ENCODE results near the gene ETS1.
"Not testable (repeated sequence)": the region's sequence is repeated elsewhere in the genome, so short reads cannot be mapped to it uniquely, and the experiment has no call there.

Gene ETS1

GRCh38 chr11:128458321-128458720 is 129.0 kb downstream of the ETS1 start:
- DNase-seq: no peak

- no peak for DNase-seq
Measured at GRCh38 chr11:128457874-128458273, 129.5 kb downstream of the ETS1 start.

GRCh38 chr11:128456566-128457268 is 130.6 kb downstream of the ETS1 start:
- DNase-seq: no peak

GRCh38 chr11:128455766-128456165 is 131.6 kb downstream of the ETS1 start:
- DNase-seq: no peak

- no peak for DNase-seq
Measured at GRCh38 chr11:128453444-128454336, 133.7 kb downstream of the ETS1 start.

- DNase-seq: no peak
Measured at GRCh38 chr11:128451652-128452470, 135.5 kb downstream of the ETS1 start.

GRCh38 chr11:128450882-128451651 is 136.3 kb downstream of the ETS1 start:
- DNase-seq: no peak

GRCh38 chr11:128450425-128450824 is 136.9 kb downstream of the ETS1 start:
- DNase-seq: not testable (repeated sequence)

- no peak for DNase-seq
Measured at GRCh38 chr11:128448981-128449713, 138.2 kb downstream of the ETS1 start.

GRCh38 chr11:128448200-128448886 is 139.0 kb downstream of the ETS1 start:
- no peak for DNase-seq

- DNase-seq: no peak
Measured at GRCh38 chr11:128447233-128447632, 140.1 kb downstream of the ETS1 start.

GRCh38 chr11:128445921-128446320 is 141.4 kb downstream of the ETS1 start:
- DNase-seq: not testable (repeated sequence)

GRCh38 chr11:128437136-128437535 is 150.2 kb downstream of the ETS1 start:
- DNase-seq: no peak

- no peak for DNase-seq
Measured at GRCh38 chr11:128434818-128435217, 152.5 kb downstream of the ETS1 start.

- no peak for DNase-seq
Measured at GRCh38 chr11:128434411-128434810, 152.9 kb downstream of the ETS1 start.

GRCh38 chr11:128432926-128433325 is 154.4 kb downstream of the ETS1 start:
- no peak for DNase-seq

GRCh38 chr11:128431931-128432330 is 155.4 kb downstream of the ETS1 start:
- no peak for DNase-seq

GRCh38 chr11:128428935-128429334 is 158.4 kb downstream of the ETS1 start:
- DNase-seq: no peak

- DNase-seq: no peak
Measured at GRCh38 chr11:128424851-128425285, 162.5 kb downstream of the ETS1 start.

GRCh38 chr11:128424271-128424711 is 163.1 kb downstream of the ETS1 start:
- no peak for DNase-seq

All from effector CD4-positive, alpha-beta T cell (primary cell).